ENCODE measurements around the gene VAV2.
"Not testable (repeated sequence)": the region's sequence is repeated elsewhere in the genome, so short reads cannot be mapped to it uniquely, and the experiment has no call there.

VAV2 gene

DNA sequence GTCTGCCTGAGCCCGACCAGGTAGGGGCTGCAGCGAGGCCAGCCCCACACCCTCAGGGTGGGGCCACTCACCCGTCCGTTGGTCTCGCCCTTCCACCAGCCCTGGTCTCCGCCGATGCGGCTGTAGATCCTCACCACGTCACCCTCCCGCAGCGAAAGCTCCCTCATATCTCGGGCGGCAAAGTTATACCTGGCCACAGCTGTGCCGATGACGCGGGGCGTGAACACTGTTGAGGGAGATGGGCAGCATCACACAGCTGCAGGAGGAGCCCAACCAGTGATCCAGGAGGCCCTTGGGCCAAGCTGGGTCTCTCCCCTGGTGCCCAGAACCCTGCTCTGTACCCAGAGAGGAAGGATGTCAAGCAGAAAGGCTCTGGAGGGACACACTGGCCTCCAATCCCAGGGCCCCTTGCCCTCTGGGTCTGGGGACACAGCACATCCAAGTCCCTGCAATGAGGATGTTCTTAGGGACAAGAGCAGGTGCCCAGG, 223.7 kb downstream of the VAV2 start:
- ATAC-seq, result no peak
- TF ChIP-seq ISL1 (CRISPR knock-in tag; IDR thresholded peaks at IDR 0.05) (no peak), ZFP30 (CRISPR knock-in tag; IDR thresholded peaks at IDR 0.05) (no peak), CSDC2 (CRISPR knock-in tag; IDR thresholded peaks at IDR 0.05) (no peak), ESRRG (CRISPR knock-in tag; IDR thresholded peaks at IDR 0.05) (no peak), ZC3H10 (CRISPR knock-in tag; IDR thresholded peaks at IDR 0.05) (no peak), RARB (CRISPR knock-in tag; IDR thresholded peaks at IDR 0.05) (no peak), GLIS3 (CRISPR knock-in tag; IDR thresholded peaks at IDR 0.05) (no peak), BACH2 (CRISPR knock-in tag; IDR thresholded peaks at IDR 0.05; ENCODE audit: borderline replicate concordance) (no peak), TOX (CRISPR knock-in tag; IDR thresholded peaks at IDR 0.05; ENCODE audit: borderline replicate concordance) (no peak), ZNF8 (CRISPR knock-in tag; IDR thresholded peaks at IDR 0.05) (no peak), SNAI2 (CRISPR knock-in tag; IDR thresholded peaks at IDR 0.05) (no peak), OSR1 (CRISPR knock-in tag; IDR thresholded peaks at IDR 0.05) (no peak), PPARA (CRISPR knock-in tag; IDR thresholded peaks at IDR 0.05; ENCODE audit: borderline replicate concordance) (no peak)
- TF ChIP-seq, protein P1, sequence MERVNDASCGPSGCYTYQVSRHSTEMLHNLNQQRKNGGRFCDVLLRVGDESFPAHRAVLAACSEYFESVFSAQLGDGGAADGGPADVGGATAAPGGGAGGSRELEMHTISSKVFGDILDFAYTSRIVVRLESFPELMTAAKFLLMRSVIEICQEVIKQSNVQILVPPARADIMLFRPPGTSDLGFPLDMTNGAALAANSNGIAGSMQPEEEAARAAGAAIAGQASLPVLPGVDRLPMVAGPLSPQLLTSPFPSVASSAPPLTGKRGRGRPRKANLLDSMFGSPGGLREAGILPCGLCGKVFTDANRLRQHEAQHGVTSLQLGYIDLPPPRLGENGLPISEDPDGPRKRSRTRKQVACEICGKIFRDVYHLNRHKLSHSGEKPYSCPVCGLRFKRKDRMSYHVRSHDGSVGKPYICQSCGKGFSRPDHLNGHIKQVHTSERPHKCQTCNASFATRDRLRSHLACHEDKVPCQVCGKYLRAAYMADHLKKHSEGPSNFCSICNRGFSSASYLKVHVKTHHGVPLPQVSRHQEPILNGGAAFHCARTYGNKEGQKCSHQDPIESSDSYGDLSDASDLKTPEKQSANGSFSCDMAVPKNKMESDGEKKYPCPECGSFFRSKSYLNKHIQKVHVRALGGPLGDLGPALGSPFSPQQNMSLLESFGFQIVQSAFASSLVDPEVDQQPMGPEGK (CRISPR knock-in tag; IDR thresholded peaks at IDR 0.05; ENCODE audit: borderline replicate concordance), result no peak
- TF ChIP-seq, protein P2, sequence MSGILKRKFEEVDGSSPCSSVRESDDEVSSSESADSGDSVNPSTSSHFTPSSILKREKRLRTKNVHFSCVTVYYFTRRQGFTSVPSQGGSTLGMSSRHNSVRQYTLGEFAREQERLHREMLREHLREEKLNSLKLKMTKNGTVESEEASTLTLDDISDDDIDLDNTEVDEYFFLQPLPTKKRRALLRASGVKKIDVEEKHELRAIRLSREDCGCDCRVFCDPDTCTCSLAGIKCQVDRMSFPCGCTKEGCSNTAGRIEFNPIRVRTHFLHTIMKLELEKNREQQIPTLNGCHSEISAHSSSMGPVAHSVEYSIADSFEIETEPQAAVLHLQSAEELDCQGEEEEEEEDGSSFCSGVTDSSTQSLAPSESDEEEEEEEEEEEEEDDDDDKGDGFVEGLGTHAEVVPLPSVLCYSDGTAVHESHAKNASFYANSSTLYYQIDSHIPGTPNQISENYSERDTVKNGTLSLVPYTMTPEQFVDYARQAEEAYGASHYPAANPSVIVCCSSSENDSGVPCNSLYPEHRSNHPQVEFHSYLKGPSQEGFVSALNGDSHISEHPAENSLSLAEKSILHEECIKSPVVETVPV (CRISPR knock-in tag; IDR thresholded peaks at IDR 0.05), result no peak
- TF ChIP-seq, protein P3, sequence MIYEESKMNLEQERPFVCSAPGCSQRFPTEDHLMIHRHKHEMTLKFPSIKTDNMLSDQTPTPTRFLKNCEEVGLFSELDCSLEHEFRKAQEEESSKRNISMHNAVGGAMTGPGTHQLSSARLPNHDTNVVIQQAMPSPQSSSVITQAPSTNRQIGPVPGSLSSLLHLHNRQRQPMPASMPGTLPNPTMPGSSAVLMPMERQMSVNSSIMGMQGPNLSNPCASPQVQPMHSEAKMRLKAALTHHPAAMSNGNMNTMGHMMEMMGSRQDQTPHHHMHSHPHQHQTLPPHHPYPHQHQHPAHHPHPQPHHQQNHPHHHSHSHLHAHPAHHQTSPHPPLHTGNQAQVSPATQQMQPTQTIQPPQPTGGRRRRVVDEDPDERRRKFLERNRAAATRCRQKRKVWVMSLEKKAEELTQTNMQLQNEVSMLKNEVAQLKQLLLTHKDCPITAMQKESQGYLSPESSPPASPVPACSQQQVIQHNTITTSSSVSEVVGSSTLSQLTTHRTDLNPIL (CRISPR knock-in tag; IDR thresholded peaks at IDR 0.05; ENCODE audit: low read depth), result no peak
- TF ChIP-seq, protein P4, sequence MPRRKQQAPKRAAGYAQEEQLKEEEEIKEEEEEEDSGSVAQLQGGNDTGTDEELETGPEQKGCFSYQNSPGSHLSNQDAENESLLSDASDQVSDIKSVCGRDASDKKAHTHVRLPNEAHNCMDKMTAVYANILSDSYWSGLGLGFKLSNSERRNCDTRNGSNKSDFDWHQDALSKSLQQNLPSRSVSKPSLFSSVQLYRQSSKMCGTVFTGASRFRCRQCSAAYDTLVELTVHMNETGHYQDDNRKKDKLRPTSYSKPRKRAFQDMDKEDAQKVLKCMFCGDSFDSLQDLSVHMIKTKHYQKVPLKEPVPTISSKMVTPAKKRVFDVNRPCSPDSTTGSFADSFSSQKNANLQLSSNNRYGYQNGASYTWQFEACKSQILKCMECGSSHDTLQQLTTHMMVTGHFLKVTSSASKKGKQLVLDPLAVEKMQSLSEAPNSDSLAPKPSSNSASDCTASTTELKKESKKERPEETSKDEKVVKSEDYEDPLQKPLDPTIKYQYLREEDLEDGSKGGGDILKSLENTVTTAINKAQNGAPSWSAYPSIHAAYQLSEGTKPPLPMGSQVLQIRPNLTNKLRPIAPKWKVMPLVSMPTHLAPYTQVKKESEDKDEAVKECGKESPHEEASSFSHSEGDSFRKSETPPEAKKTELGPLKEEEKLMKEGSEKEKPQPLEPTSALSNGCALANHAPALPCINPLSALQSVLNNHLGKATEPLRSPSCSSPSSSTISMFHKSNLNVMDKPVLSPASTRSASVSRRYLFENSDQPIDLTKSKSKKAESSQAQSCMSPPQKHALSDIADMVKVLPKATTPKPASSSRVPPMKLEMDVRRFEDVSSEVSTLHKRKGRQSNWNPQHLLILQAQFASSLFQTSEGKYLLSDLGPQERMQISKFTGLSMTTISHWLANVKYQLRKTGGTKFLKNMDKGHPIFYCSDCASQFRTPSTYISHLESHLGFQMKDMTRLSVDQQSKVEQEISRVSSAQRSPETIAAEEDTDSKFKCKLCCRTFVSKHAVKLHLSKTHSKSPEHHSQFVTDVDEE (CRISPR knock-in tag; IDR thresholded peaks at IDR 0.05), result no peak

DNA sequence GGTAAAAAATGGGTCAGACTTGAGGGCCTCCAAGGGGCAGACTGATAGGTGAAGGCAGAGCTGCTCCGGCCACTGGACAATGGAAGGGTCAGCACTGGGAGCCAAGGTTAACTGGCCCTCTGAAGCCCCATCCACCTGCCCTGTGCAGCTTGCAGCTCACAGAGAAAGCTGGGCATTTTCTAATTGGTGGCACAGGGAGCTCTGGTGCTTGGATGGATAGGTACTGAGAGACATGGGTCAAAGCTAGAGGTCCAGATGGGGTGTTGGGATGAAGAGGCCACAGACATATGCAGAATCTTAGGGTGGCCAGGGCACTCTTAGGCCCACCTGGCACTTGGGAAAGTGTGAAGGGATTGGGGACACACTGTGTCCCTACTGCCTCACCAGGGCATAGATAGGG, 224.5 kb downstream of the VAV2 start:
- ATAC-seq, result no peak
- TF ChIP-seq ZNF70 (CRISPR knock-in tag; IDR thresholded peaks at IDR 0.05) (no peak), ZC3H10 (CRISPR knock-in tag; IDR thresholded peaks at IDR 0.05) (no peak)

DNA sequence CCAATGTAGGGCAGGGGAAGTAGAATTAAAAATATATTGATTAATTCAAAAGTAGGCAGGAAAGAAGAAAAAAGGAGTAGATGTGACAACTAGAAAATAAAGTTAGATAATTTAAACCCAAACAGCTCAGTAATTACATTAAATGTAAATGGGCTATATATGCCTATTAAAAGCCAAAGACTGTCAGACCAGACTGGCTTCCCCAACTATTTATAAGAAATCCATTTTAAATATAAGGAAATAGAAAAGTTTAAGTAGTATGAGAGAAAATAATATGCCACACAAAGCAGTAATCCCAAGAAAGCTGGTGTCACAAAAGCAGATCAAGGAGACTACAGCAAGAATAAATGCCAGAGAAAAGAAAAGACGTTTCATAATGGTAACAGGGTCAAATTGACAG, 225.1 kb downstream of the VAV2 start:
- no peak for ATAC-seq
- TF ChIP-seq ZNF565 (CRISPR knock-in tag; conservative IDR thresholded peaks at IDR 0.05; ENCODE audit: low read depth) (no peak), ZFP30 (CRISPR knock-in tag; IDR thresholded peaks at IDR 0.05) (no peak), ISL1 (CRISPR knock-in tag; IDR thresholded peaks at IDR 0.05) (no peak)
- TF ChIP-seq, protein P3 (CRISPR knock-in tag; IDR thresholded peaks at IDR 0.05; ENCODE audit: low read depth), result no peak

DNA sequence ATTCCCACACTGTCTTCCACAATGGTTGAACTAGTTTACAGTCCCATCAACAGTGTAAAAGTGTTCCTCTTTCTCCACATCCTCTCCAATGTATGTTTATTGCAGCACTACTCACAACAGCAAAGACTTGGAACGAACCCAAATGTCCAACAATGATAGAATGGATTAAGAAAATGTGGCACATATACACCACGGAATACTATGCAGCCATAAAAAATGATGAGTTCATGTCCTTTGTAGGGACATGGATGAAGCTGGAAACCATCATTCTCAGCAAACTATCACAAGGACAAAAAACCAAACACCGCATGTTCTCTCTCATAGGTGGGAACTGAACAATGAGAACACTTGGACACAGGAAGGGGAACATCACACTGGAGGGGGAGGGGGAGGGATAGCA, 225.9 kb downstream of the VAV2 start:
- TF ChIP-seq ZNF8 (CRISPR knock-in tag; IDR thresholded peaks at IDR 0.05), result peak; percentile 33; the same call in 1 of the 2 replicates
- ATAC-seq, result not testable (repeated sequence)
